Activated T-helper 9 cell treated with anti-CD3 and anti-CD28 coated beads, Interleukin-2, amount 50 U/mL, for 16 hours (primary cell): ENCODE results near the gene CLN3.
A peak's percentile ranks its signal among the peaks of the same experiment; 100 is the strongest.
"Not testable (repeated sequence)": the region's sequence is repeated elsewhere in the genome, so short reads cannot be mapped to it uniquely, and the experiment has no call there.

Experiments
- DNase-seq: peaks from one replicate; pipeline ENCODE4 v3.0.0-alpha.2; 2020; ENCODE audit warnings: low read depth

The CLN3 gene

DNA sequence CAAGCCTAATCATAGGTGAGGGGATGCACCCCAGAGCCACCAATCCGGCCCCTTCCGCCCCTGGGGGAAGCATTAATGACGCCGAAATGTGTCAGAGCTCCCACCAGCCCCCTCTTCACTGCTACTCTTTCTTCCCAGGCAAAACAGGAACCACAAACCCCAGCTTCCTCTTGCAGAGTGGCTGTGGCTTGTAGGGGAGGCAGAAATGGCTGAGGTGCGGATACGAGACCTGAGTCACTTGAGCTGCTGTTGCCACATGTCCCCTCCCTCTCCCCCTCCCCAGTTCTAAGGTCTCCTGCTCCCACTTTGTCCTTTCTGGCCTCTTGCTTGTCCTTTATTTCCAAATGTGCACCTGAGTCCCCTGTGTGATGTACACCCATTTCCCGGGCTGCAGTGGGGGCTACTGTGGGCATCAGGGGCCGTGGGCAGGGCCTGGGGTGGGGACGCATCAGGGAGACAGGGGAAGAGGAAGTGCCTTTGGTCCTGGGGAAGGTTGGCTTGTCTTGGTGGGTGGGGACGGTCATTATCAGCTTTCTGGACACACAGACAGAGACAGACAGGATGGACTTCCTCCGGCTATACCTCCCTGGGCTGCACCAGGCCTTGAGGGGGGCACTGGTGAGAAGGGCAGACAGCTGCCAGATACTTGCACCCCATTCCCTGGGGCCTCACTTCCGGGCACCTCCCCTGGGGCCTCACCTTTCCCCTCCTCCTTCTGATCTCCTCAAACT is 2.4 kb upstream of the CLN3 start, which contains the start of gene APOBR:
APOBR (plus strand) TSS at position 523 of the 731 bp plus-strand sequence; CDS start at position 562, 39 bp downstream.
- DNase-seq, result peak; percentile 77

DNA sequence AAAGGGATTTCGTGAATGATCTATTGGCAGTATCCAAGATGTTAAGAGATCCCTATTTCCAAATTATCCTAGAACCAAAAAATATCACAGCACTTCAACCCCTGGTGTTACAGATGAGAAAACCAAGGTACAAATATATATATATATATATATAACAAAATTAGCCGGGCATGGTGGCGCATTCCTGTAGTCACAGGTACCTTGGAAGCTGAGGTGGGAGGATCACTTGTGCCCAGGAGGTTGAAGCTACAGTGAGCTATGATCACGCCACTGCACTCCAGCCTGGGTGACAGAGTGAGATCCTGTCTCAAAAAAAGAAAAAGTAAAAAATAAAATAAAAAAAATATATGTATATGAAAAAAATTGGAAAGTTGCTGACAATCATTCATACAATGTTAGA is 637 bp upstream of the CLN3 start:
- DNase-seq, result no peak

DNA sequence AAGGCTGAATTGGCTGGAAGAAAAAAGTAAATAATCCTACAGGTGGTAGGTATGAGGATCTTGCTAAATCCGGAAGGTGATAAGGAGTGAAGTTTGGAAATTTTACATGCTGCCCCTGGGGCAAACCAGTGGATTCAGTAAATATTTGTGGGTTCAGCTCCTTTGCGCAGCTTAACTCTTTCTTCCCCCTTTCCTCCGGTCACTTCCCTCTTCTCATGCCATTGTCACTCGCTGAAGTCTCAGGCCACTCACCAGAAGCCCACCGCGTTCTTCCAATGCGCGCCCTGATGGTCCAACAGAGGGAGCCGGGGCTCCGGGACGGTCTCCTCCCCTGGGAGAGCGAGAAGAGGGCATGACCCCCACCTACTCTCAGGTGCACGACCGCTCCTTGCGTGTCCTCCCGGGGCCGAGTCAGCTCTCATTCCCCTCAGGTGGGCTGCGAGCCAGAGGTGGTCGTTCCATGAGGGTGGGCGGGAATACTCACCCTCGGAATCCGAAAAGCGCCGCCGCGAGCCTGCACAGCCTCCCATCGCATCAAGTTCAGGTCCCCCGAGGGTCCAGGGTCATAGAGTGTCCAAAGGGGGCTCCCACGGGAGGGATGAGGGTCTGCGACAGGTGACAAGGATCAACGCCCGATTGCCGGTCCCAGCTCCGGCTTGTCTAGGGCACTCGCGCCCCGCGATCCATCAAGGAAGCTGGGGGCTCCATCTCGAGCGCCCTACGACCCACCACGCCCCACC is 474 bp downstream of the CLN3 start:
- DNase-seq, result no peak

DNA sequence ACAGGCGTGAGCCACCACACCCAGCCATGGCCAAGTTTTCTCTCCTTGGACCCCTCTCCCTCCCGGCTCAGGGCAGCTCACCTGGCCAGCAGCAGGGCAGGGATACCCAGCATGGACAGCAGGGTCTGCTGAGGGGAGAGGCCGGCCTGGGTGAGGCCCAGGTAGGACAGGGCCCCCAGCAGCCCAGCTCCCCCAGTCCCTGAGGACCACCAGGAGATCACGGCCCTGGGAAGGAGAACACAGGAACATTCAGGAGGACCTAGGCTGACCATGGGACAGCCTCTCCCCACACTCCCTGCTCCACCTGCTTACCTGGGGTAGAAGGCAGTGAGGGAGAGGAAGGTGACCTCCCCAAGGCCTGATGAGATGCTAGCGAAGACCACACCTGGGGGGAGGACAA is 5.6 kb downstream of the CLN3 start:
- no peak for DNase-seq

DNA sequence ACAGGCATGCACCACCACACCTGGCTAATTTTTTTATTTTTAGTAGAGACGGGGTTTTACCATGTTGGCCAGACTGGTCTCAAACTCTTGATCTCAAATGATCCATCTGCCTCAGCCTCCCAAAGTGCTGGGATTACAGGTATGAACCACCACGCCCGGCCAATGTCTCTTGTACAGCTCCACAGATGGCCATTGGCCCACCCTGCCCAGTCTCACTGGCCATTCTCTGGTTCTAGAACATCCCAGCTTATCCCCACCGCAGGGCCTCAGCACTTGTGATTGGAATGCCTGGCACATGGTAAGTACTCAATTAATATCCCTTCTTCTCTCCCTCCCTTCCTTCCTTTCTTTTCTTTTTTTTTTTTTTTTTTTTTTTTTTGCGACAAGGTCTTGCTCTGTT is 8.5 kb downstream of the CLN3 start:
- not testable (repeated sequence) for DNase-seq

DNA sequence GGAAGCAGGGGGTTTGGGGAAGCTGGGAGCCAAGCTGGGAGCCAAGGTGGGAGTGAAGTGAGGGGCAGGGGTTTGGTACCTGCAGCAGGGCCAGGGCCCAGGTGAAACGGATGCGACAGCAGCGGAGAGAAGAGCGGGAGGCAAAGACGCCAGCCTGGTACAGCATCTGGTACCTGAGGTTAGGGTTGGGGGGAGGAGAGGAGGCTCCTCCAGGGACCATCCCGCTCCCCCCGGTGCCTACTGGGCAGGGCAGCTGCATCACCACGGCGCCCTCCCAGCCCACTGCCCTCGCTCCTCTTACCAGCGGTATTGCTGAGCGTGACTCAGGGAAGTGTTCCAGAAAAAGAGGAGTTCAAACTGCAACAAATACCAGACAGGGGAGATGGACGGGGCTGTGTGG is 9.8 kb downstream of the CLN3 start:
- DNase-seq, result no peak

DNA sequence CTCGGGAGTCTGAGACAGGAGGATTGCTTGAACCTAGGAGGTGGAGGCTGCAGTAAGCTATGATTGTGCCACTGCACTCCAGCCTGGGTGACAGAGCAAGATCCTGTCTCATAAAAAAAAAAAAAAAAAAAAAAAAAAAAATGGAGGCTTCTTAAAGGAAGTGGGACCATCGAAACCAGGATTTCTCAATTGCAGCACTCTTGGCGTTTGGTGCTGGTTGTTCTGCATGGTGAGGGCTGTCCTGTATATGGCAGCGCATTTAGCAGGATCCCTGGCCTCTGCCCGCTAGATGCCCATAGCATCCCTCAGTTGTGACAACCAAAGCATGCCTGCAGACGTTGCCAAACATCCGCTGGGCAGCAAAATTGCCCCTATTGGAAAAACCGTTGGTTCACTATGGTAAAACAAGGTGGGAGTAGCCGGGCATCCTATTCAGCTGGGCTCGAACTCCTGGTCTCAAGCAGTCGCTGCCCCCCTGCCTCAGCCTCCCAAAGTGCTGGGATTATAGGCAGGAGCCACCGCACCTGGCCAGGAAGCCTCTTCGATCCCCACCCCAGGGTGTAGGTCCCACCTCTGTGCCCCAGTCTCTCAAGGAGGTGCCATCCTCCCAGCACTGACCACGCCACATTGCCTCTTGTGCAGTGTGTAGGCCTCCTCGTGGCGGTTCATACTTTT is 13.2 kb downstream of the CLN3 start:
- DNase-seq, result no peak

DNA sequence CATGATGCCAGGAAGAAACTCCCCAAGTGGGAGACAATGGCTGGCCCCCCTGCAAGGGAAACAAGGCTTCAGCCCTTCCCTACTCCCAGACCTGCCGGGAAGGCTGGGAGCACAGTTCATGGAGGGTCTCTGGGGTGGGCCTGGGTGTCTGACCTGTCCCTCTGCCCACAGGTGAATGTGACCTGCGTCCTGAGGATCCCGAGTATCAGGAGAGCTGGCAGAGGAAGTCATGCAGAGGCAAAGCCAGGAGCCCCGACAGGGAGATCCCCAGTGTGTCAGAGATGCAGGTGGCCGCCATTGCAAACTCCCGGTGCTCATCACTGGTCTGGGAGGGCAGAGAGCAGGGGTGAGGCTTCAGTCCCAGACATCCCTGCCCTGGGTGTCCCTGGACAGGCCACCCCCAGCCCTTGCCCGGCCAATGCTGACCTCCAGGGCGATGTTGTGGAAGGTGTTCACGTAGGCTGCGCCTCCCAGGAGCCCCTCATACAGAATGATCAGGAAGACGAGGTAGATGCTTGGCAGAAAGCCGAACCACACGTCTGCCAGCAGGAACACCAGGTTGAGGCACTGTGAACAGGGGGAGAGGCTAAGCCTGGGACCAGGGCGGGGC is 14.5 kb downstream of the CLN3 start:
- no peak for DNase-seq

DNA sequence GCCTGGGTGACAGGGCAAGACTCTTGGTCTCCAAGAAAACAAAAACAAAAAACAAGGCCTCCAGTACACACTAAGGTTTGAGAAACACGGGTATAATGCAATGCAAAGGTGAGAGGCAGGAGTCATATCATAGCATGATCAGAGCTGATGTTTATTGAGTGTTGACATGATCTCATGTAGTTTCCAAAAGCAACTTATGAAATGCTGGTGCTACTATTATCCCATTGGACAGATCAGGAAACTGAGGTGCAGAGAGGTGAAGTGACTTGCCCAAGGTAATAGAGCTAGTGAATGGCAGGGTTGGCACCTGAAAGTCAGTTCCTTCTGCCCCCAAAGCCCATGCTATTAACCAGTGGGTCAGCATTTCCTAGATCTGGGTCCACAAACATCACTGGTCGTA is 16.7 kb downstream of the CLN3 start:
- no peak for DNase-seq

DNA sequence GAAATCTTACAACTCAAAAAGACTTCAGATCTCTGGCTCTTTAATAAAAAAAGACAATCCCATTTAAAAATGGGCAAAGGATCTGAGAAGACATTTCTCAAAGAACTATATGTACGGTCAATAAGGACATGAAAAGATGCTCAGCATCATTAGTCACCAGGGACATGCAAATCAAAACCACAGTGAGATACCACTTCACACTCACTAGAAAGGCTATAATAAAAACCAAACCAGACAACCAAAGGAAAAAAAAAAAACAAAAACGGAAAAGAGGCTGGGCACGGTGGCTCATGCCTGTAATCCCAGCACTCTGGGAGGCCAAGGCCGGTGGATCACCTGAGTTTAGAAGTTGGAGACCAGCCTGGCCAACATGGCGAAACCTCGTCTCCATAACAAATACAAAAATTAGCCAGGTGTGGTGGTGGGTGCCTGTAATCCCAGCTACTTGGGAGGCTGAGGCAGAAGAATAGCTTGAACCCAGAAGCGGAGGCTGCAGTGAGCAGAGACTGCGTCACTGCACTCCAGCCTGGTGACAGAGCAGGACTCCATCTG is 18.1 kb downstream of the CLN3 start:
- DNase-seq, result no peak

DNA sequence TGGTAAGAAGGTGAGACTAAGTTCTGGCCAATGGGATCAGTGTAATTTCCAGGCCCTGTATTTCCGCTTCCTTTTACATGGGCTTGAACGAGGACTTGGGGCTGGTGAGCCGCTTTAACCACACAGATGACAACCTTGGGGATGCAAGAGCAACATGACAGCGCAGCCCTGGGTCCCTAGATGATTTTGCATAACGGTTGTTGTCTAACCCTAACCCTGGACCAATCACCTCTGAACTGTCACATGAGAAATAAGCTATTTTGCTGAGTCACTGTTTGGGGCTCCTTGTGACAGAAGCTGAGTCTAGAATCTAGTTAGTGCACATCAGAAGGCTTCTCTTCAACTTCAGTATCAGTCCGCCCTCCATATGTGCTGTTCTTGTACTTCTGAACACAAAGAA is 44.8 kb downstream of the CLN3 start:
- not testable (repeated sequence) for DNase-seq

DNA sequence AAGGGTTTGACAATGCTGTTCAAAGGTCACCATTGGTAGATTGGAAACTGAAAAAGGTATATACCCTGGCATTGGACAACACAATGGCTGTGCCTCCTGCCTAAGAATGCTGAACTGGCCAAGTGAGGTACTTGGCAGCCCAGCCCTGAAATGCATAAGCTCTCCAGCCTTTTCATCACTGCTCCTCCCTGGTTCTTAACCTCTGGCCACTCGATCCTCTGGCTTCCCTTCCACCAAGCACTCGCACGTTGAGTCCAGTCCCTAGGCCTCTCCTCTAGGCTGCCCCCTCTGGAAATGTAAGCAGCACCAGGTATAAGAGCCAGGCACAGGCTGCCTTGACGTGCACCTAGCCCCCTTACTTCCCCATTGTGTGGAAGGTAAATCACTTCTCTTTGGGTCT is 45.5 kb downstream of the CLN3 start:
- DNase-seq, result not testable (repeated sequence)

DNA sequence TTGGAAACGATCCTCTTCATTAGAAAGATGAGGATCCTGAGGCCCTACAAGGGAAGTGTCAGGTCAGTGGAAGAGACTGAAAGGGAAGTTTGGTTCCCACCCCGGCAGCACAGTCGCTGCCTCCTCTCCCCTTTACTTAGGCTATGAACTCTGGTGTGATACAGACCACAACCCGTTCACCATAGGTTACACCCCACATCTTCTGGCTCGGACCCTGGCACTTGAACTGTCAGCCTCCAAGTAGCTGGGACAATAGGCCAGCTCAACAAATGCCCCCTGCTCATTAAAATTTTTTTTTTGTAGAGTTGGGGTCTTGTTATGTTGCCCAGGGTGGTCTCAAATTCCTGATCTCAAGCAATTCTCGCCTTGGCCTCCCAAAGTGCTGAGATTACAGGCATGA is 47.9 kb downstream of the CLN3 start:
- not testable (repeated sequence) for DNase-seq

DNA sequence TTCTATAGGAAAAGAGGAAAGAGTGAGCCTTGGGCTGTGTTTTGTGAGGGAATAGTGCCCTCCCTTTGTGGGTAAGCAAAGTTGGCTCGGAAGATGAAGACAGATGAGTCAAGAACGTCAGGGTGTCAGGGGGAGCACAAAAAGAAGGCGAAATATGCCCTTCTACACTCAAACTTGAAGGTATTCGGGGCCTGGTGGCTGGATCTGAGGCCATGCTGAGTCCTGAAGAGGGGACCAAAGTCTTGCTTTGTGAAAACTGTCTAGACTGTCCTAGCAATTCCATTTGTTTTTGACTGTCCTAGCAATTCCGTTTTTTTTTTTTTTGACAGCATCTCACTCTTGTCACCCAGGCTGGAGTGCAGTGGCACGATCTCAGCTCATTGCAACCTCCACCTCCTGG is 53.0 kb downstream of the CLN3 start:
- not testable (repeated sequence) for DNase-seq

DNA sequence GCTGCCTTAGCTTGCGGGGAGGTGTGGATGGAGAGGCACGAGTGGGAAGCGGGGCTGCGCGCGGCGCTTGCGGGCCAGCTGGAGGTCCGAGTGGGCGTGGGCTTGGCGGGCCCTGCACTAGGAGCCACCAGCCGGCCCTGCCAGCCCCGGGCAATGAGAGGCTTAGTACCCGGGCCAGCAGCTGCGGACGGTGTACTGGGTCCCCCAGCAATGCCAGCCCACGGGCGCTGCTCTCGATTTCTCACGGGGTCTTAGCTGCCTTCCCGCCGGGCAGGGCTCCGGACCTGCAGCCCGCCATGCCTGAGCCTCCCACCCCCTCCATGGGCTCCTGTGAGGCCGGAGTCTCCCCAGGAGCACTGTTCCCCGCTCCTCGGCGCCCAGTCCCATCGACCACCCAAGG is 56.5 kb downstream of the CLN3 start:
- DNase-seq, result not testable (repeated sequence)
